B cell (primary cell): ENCODE results near the gene STAM2.

Experiments
- EZH2 ChIP-seq: IDR thresholded peaks from 2 replicates; pipeline ENCODE4 v1.6.1; 2012; ENCODE audit warnings: borderline replicate concordance, low read depth, mild to moderate bottlenecking, moderate library complexity, low read length; ENCODE audit not compliant: insufficient read depth, poor library complexity, severe bottlenecking
- TF ChIP-seq, protein P1 (sequence below): fragments of 200-600 bp; IDR thresholded peaks from one replicate; pipeline ENCODE4 v1.8.0; 2022; ENCODE audit warnings: antibody characterized with exemption, mild to moderate bottlenecking

DNA sequence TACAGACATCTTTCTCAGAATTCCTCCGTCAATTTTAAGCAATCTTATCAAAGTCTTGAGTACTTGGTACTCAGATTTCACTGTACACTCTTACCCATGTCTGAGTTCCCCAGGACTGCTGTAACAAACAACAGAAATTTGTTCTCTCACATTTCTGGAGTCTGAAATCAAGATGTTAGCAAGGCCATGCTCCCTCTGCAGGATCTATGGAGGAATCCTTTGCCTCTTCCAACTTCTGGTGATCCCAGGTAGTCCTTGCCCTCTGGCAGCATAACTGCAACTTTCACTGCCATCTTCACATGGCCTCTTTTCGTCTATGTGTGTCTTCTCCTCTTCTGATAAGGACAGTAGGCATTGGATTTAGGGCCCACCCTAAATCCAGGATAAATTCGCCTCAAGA, 59.6 kb downstream of the STAM2 start:
- TF ChIP-seq, protein P1, sequence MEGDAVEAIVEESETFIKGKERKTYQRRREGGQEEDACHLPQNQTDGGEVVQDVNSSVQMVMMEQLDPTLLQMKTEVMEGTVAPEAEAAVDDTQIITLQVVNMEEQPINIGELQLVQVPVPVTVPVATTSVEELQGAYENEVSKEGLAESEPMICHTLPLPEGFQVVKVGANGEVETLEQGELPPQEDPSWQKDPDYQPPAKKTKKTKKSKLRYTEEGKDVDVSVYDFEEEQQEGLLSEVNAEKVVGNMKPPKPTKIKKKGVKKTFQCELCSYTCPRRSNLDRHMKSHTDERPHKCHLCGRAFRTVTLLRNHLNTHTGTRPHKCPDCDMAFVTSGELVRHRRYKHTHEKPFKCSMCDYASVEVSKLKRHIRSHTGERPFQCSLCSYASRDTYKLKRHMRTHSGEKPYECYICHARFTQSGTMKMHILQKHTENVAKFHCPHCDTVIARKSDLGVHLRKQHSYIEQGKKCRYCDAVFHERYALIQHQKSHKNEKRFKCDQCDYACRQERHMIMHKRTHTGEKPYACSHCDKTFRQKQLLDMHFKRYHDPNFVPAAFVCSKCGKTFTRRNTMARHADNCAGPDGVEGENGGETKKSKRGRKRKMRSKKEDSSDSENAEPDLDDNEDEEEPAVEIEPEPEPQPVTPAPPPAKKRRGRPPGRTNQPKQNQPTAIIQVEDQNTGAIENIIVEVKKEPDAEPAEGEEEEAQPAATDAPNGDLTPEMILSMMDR: no peak
- TF ChIP-seq EZH2: no peak
